CD4-positive, alpha-beta T cell treated with Interleukin-4 for 1 hour (primary cell): ENCODE measurements around the gene TBX10.
"Not testable (repeated sequence)": the region's sequence is repeated elsewhere in the genome, so short reads cannot be mapped to it uniquely, and the experiment has no call there.

Experiments used
- DNase-seq, 2 donors: peaks; one replicate each; pipeline ENCODE4 v3.0.0-alpha.2; 2020 to 2022

TBX10 gene

DNA sequence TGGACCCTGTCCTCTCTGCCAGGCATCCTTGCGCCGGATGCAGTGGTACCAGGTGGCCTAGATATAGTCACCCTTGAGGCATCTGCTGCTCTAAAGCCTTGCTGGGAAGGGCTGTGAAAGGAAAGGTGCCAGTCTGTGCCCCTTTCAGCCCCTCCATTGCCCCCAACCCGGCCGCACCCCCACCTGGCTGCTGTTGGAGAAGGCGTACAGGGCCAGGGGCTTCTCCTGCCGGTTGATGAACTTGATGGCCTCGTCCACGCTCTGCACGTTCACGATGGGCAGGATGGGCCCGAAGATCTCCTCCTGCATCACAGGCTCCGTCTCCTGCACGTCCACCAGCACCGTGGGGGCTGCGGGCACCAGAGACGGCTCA is 24.6 kb upstream of the TBX10 start:
- DNase-seq = no peak

DNA sequence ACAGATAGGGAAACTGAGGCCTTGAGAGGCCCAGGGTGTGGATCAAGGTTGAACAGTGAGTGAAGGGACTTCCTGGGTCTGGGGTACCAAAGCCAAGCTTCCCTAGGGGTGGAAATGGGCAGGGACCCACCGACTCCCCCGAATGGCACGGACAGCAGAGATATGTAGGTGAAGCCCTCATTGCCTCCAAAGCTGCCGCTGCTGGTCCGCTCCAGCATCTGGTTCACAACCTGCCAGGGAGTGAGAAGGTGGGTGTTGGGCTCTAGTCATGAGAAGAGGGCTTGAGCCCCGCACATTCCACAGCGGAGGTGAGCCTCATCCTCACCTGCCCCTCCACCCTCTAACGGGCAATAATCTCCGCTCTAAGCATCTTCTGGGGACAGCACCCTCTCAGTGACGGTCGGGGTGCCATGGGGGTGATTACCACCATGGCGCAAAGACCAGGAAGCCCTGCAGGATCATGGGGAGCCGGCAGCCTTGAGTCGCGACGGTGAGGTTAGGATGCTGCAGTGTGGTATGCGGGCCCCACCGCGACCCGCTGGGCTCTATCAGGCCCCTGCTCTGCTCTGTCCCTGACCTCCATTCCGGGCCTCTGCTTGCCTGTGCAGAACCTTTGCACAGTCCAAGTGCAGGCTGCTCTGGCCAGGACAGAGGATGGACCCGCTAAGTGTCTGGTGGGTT is 24.1 kb upstream of the TBX10 start:
- DNase-seq = no peak

- no peak for DNase-seq
Observed at GRCh38 chr11:67662835-67663531, 23.4 kb upstream of the TBX10 start.

DNA sequence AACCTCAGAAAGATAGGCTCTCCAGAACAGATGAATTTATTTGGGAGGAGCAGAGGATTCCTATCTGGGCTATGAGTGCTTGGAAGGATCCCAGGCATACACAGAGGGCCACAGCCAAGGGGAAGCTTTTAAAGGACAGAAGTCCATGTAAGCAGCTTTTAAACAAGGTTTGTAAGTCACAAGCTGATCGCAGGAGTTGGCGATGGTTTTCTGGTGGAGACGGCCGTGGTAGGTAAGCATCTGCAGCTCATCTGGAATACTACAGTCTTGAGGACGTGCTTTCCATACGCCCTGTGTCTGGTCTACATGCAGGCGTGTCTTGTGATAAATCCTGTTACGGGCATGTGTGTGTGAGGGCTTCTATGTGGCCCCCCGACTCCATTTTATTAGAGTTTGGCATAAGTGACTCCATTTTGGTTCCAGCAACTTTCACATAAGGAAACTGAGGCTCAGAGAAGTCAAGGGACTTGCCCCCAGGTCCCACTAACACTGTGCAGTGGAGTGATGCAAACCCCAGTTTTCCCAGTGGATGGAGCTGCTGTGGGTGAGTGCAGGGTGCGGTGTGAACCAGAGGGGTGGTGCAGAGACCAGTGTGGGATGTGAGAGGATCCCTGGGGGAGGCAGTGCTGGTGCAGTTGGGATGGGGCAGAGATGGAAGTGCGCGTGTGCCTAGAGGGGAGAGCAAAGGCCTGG is 22.7 kb upstream of the TBX10 start:
- no peak for DNase-seq

DNA sequence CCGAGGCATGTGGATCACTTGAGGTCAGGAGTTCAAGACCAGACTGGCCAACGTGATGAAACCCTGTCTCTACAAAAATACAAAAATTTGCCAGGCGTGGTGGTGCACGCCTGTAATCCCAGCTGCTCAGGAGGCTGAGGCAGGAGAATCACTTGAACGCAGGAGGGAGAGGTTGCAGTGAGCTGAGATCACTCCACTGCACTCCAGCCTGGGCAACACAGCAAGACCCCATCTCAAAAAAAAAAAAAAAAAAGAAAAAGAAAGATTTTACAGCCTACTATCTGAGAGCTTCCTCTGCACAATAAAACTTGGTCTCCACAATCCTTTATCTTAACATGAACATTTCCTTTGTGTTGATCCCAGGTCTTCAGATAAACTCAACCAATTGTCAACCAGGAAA is 21.2 kb upstream of the TBX10 start:
- not testable (repeated sequence) for DNase-seq

DNA sequence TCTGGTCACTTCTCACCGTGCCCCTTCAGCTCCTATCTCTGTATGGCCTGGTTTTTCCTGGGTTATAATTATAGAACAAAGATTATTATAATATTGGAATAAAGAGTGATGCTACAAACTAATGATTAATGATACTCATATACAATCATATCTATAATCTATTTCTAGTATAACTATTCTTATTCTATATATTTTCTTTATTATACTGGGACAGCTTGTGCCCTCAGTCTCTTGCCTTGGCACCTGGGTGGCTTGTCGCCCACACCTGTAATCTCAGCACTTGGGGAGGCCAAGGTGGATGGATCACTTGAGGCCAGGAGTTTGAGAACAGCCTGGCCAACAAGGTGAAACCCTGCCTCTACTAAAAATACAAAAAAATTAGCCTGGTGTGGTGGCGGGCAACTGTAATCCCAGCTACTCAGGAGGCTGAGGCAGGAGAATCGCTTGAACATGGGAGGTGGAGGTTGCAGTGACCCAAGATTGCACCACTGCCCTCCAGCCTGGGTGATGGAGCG is 20.1 kb upstream of the TBX10 start:
- not testable (repeated sequence) for DNase-seq

DNA sequence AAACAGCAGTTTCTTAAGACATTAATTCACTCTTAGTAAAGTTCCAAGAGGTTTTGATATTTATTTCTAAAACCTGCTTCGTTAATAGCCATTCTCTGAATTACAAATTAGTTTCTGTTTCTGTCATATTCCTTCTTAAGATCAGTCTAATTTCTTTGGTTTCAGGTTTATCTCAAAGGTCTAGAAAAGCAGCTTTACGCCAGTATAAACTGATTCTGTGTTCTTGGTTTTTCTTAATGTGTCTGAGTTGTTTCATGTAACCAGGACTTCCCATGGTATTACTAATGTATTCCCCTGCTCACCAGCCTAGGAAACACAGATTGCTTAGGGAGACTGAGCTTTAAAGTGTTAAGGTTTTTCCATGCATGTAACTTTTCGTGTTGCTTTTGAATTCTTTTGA is 17.7 kb upstream of the TBX10 start:
- DNase-seq = no peak

GRCh38 chr11:67656278-67656922 is 16.8 kb upstream of the TBX10 start:
- DNase-seq = peak in 1 of 2 donors; percentile 10

GRCh38 chr11:67654225-67654624 is 14.7 kb upstream of the TBX10 start:
- DNase-seq = no peak

- no peak for DNase-seq
Observed at GRCh38 chr11:67652965-67653845, 13.6 kb upstream of the TBX10 start.

- no peak for DNase-seq
Observed at GRCh38 chr11:67651976-67652781, 12.6 kb upstream of the TBX10 start.

DNA sequence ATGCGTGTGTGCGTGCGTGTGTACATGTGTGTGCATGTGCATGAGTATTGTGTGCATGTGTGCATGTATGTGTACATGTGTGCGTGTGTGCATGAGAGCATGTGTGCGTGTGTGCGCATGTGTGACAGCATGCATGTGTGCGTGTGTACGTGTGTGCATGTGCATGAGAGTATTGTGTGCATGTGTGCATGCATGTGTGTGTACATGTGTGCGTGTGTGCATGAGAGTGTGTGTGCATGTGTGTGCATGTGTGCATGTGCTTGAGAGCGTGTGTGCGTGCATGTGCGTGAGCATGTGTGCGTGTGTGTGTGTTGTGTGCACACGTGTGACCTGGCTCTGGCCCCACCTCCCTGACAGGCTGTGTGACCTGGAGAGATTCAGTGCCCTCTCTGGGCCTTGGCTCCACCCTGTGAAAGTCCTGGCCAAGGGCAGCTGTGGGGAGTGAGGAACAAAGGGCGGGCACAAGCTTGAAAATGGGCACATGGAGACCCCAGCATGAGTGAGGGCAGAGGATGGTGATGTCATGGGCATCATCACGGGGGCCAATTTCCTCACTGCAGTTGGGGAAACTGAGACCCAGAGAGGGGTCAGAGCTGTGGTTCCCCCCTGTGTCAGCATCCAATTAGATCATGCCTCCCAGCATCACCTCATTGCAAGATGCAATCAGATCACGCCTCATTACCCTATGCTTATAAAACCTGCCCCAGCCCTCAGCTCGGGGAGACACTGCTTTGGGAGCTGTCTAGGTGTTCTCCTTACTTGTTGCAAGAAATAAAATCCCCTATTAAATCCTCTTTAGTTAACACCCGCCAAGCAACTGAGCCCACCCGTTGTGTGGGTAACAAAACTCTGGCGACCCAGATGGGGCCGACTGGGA is 10.3 kb upstream of the TBX10 start:
- DNase-seq = no peak

DNA sequence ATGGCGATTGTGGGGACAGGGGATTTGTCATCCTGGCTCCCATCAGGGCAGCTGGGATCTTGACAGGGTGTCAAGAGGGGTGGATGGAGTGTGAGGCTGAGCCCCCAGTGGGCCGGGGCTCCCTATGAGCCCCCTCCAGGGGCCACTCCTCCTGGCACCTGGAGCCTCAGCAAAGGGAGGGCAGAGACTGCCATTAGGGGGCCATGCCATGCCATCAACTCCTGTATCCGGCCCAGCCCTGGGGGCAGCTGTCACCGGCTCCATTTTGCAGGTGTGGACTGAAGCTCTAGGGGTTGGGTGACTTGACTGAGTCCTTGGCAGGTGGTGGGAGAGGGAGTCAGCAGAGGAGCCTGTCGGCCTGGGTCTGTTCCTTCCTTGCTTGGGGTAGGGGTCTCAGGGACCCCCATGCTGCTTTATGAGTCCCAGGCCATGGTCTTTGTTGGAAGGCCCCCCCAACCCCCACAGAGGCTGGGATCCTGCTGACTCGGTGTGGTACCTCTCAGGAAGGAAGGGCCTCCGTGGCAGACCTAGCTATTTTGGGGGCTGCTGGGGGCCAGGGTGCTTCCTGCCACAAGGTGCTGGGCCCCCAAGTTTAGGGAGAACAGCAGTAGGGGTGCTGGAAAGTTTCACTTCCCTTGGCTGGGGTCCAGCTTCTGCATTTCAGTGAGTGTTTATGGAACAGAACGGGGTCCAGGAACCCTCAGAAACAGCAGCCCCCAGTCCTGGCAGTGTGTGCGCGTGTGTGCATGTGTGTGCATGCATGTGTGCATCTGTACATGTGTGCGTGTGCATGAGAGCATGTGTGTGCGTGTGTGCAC is 9.4 kb upstream of the TBX10 start:
- DNase-seq = peak in 1 of 2 donors; percentile 47

- DNase-seq = peak; percentile 59 to 70
Observed at GRCh38 chr11:67648140-67648795, 8.7 kb upstream of the TBX10 start.

DNA sequence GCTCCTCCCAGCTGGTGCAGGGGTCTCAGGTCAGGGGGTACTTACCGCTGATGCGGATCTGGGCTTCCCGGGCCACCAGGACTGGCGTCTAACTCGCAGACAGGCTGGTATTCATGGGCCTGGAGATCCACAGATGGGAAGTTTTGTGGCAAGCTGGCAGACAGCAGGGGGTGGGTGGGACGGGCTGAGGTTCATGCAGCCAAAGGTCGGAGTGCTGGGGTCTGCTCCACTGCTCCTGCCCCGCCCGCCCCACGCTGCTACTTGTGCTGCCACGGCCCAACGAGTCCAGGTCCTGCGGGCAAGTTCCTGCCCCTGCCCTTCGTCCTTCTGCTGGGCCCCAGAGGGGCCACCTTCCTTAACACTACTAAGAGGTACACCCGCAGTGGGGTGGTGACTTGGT is 7.9 kb upstream of the TBX10 start:
- DNase-seq = no peak

- peak; percentile 54 to 70 for DNase-seq
Observed at GRCh38 chr11:67646535-67647336, 7.2 kb upstream of the TBX10 start.

DNA sequence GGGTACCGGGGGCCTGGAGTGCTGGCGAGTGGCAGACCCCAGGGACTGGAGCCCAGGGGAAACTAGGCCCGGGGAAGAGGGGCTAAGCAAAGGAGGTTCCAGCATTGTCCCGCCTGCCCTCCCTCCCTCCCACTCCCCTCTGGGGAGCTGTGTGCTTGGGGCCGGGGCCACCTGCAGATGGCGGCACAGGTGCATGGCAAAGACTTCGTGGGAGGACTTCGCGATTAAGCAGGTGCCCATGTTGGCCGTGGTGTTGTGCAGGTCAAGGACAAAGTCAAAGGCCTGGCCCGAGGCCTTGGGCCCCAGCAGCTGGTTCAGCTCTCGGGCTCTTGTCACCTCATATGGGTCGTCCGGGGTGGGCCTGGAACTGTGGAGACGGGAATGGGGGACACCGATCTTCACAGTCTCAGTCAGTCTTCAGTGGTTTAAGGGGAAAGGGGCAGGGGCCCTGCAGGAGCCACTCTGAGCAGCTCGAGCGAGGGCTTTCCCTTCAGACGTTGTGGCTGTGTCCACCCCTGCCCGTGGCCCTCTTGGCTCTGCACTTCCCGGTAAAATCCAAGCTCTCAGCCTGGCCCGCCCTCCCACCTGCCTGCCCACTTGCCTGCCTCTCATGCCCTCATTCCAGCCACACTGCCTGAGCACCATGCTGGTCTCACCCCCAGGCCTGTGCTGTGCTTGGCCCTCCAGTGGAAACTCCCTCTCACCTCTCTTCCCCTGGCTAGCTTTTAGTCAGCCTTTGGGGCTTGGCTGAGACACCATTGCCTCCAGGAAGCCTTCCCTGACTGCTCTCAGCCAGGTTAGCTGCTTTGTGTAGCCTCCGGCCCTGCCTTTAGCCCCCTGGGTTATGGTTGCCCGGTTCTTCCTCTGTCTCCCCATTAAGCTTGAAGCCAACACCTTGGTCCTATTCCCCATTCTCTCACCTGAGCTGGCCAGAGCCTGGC is 6.2 kb upstream of the TBX10 start:
- no peak for DNase-seq
